ENCODE data around the gene SPRED2.

Gene SPRED2

GRCh38 chr2:65413106-65413505 lies 19.3 kb downstream of the SPRED2 start:
- no peak for DNase-seq

GRCh38 chr2:65411056-65411795 lies 21.2 kb downstream of the SPRED2 start:
- DNase-seq = no peak

GRCh38 chr2:65409045-65409444 lies 23.4 kb downstream of the SPRED2 start:
- DNase-seq = no peak

- no peak for DNase-seq
Measured at GRCh38 chr2:65407240-65407639, 25.2 kb downstream of the SPRED2 start.

GRCh38 chr2:65404988-65405697 lies 27.3 kb downstream of the SPRED2 start:
- DNase-seq = no peak

- no peak for DNase-seq
Measured at GRCh38 chr2:65403529-65403915, 28.9 kb downstream of the SPRED2 start.

GRCh38 chr2:65402780-65403528 lies 29.4 kb downstream of the SPRED2 start:
- no peak for DNase-seq

- no peak for DNase-seq
Measured at GRCh38 chr2:65402323-65402722, 30.1 kb downstream of the SPRED2 start.

GRCh38 chr2:65397122-65397521 lies 35.3 kb downstream of the SPRED2 start:
- DNase-seq = no peak

- no peak for DNase-seq
Measured at GRCh38 chr2:65396348-65397026, 35.9 kb downstream of the SPRED2 start.

- no peak for DNase-seq
Measured at GRCh38 chr2:65395621-65396347, 36.6 kb downstream of the SPRED2 start.

GRCh38 chr2:65393743-65394422 lies 38.5 kb downstream of the SPRED2 start:
- DNase-seq = no peak

- no peak for DNase-seq
Measured at GRCh38 chr2:65393046-65393445, 39.4 kb downstream of the SPRED2 start.

GRCh38 chr2:65392609-65393008 lies 39.8 kb downstream of the SPRED2 start:
- DNase-seq = no peak

- no peak for DNase-seq
Measured at GRCh38 chr2:65390134-65390533, 42.3 kb downstream of the SPRED2 start.

GRCh38 chr2:65389476-65389875 lies 42.9 kb downstream of the SPRED2 start:
- no peak for DNase-seq

GRCh38 chr2:65388596-65389390 lies 43.6 kb downstream of the SPRED2 start:
- no peak for DNase-seq

- DNase-seq = no peak
Measured at GRCh38 chr2:65388051-65388531, 44.3 kb downstream of the SPRED2 start.

GRCh38 chr2:65386989-65387388 lies 45.4 kb downstream of the SPRED2 start:
- DNase-seq = no peak

GRCh38 chr2:65386344-65386743 lies 46.1 kb downstream of the SPRED2 start:
- DNase-seq = no peak

Data from left hindlimb (tissue), 1 donor.